Astrocyte (in vitro differentiated cells and primary cell): ENCODE data around the gene TTLL5. TPM values are rescaled to one million over a fixed set of nuclear protein-coding genes. Genes with fewer than 3 reads are reported as not detected.

Source experiments
- DNase-seq: peaks from one replicate; pipeline ENCODE4 v3.0.0-alpha.2; 2010; ENCODE audit warnings: low read depth
- FAIRE-seq: peaks from 2 replicates; lab custom pipeline; 2011; peaks lifted over from hg19 to GRCh38; lab: Jason Lieb, UNC
- H2AFZ ChIP-seq: 2 replicates; pipeline ENCODE4 v1.6.0; 2012; ENCODE audit warnings: low read depth, low read length, inconsistent platforms
- H3K27ac ChIP-seq: 2 replicates; pipeline ENCODE4 v1.5.1; 2011; ENCODE audit warnings: low read depth, low read length, inconsistent platforms
- H3K27me3 ChIP-seq: 2 replicates; pipeline ENCODE4 v1.6.0; 2011; ENCODE audit warnings: low read length, inconsistent platforms; ENCODE audit not compliant: insufficient read depth
- H3K36me3 ChIP-seq: 2 replicates; pipeline ENCODE4 v1.5.1; 2011; ENCODE audit warnings: low read length, inconsistent platforms; ENCODE audit not compliant: insufficient read depth
- H3K4me1 ChIP-seq: 2 replicates; pipeline ENCODE4 v1.5.1; 2011; ENCODE audit warnings: low read length, inconsistent platforms; ENCODE audit not compliant: insufficient read depth
- H3K4me2 ChIP-seq: 2 replicates; pipeline ENCODE4 v1.6.0; 2012; ENCODE audit warnings: low read length, inconsistent platforms
- H3K4me3 ChIP-seq: 2 replicates; pipeline ENCODE4 v1.5.1; 2011; ENCODE audit warnings: low read depth, mild to moderate bottlenecking, low read length, inconsistent platforms; ENCODE audit not compliant: insufficient read depth
- H3K79me2 ChIP-seq: 2 replicates; pipeline ENCODE4 v1.6.0; 2012; ENCODE audit warnings: mild to moderate bottlenecking, low read length, inconsistent platforms; ENCODE audit not compliant: insufficient read depth
- H3K9ac ChIP-seq: 2 replicates; pipeline ENCODE4 v1.6.0; 2012; ENCODE audit warnings: mild to moderate bottlenecking, low read length, inconsistent platforms
- H3K9me3 ChIP-seq: 2 replicates; pipeline ENCODE4 v1.5.1; 2012; ENCODE audit warnings: low read depth, mild to moderate bottlenecking, low read length, inconsistent platforms; ENCODE audit not compliant: insufficient read depth
- H4K20me1 ChIP-seq: 2 replicates; pipeline ENCODE4 v1.6.0; 2012; ENCODE audit warnings: low read length, inconsistent platforms; ENCODE audit not compliant: insufficient read depth
- H3K27ac Mint-ChIP-seq: one replicate; pipeline ENCODE4 v1.8.0; 2021; ENCODE audit warnings: mild to moderate bottlenecking, mixed read lengths; ENCODE audit not compliant: unreplicated experiment
- H3K27me3 Mint-ChIP-seq: one replicate; pipeline ENCODE4 v1.8.0; 2021; ENCODE audit warnings: low read depth, mixed read lengths; ENCODE audit not compliant: unreplicated experiment
- H3K36me3 Mint-ChIP-seq: one replicate; pipeline ENCODE4 v1.8.0; 2021; ENCODE audit warnings: low read depth, mixed read lengths; ENCODE audit not compliant: unreplicated experiment
- H3K4me1 Mint-ChIP-seq: one replicate; pipeline ENCODE4 v1.8.0; 2021; ENCODE audit warnings: low read depth, mixed read lengths; ENCODE audit not compliant: unreplicated experiment
- H3K4me3 Mint-ChIP-seq: one replicate; pipeline ENCODE4 v1.8.0; 2021; ENCODE audit warnings: mild to moderate bottlenecking, moderate library complexity, mixed read lengths; ENCODE audit not compliant: unreplicated experiment
- H3K9me3 Mint-ChIP-seq: one replicate; pipeline ENCODE4 v1.8.0; 2021; ENCODE audit warnings: mild to moderate bottlenecking, mixed read lengths; ENCODE audit not compliant: unreplicated experiment
- CTCF ChIP-seq: IDR thresholded peaks from 2 replicates; pipeline ENCODE4 v1.5.1; 2011; ENCODE audit warnings: low read depth, mild to moderate bottlenecking, inconsistent platforms, low read length, moderate library complexity; ENCODE audit not compliant: insufficient read depth
- EZH2 ChIP-seq: IDR thresholded peaks from 2 replicates; pipeline ENCODE4 v1.6.1; 2012; ENCODE audit warnings: mild to moderate bottlenecking, low read length, inconsistent platforms; ENCODE audit not compliant: insufficient read depth
- total RNA-seq: library from RNA; stranded (reverse); gene quantifications from 2 replicates; pipeline ENCODE4 v1.2.1, GENCODE V29; 2021

The TTLL5 gene
- total RNA-seq, 1 donor from 2014 or later = 24.0 TPM

- Mint-ChIP-seq H3K4me3 (no peak overlapping the region), H3K27ac (no peak overlapping the region), H3K4me1 (peaks cover 8% of the 10 kb centered on the region), H3K27me3 (no peaks in the 10 kb centered on the region), H3K9me3 (peaks cover 10% of the 10 kb centered on the region), H3K36me3 (peaks cover 28% of the 10 kb centered on the region)
- H3K4me3 ChIP-seq = no peak overlapping the region
- no peak overlapping the region for H2AFZ ChIP-seq
- H3K79me2 ChIP-seq = no peaks in the 10 kb centered on the region
- H3K27ac ChIP-seq = no peak overlapping the region
- FAIRE-seq = no peak
- no peaks in the 10 kb centered on the region for H3K9me3 ChIP-seq
- H3K9ac ChIP-seq = no peak overlapping the region
- no peaks in the 10 kb centered on the region for H3K27me3 ChIP-seq
- TF ChIP-seq EZH2 (no peak), CTCF (no peak)
- no peaks in the 10 kb centered on the region for H3K4me1 ChIP-seq
- H3K36me3 ChIP-seq = peaks cover 4% of the 10 kb centered on the region
- H3K4me2 ChIP-seq = no peak overlapping the region
- DNase-seq = no peak
- no peaks in the 10 kb centered on the region for H4K20me1 ChIP-seq
Observed at GRCh38 chr14:75727124-75727523, 66.1 kb downstream of the TTLL5 start.

- no peak overlapping the region for H3K4me3 Mint-ChIP-seq
- no peak for TF ChIP-seq CTCF
- no peak for TF ChIP-seq EZH2
- H3K27ac Mint-ChIP-seq = no peak overlapping the region
- Histone ChIP-seq H3K9me3 (no peaks in the 10 kb centered on the region), H2AFZ (no peak overlapping the region), H3K4me1 (no peaks in the 10 kb centered on the region), H3K4me2 (no peak overlapping the region), H4K20me1 (no peaks in the 10 kb centered on the region), H3K27ac (no peak overlapping the region), H3K79me2 (no peaks in the 10 kb centered on the region), H3K4me3 (no peak overlapping the region), H3K9ac (no peak overlapping the region), H3K27me3 (no peaks in the 10 kb centered on the region), H3K36me3 (no peaks in the 10 kb centered on the region)
- H3K36me3 Mint-ChIP-seq = peaks cover 7% of the 10 kb centered on the region
- H3K9me3 Mint-ChIP-seq = no peaks in the 10 kb centered on the region
- peaks cover 6% of the 10 kb centered on the region for H3K4me1 Mint-ChIP-seq
- FAIRE-seq (no peak), DNase-seq (no peak)
- no peaks in the 10 kb centered on the region for H3K27me3 Mint-ChIP-seq
Observed at GRCh38 chr14:75732888-75733287, 71.8 kb downstream of the TTLL5 start.

GRCh38 chr14:75734854-75735253, 73.8 kb downstream of the TTLL5 start:
- H3K4me1 ChIP-seq = no peaks in the 10 kb centered on the region
- H3K9ac ChIP-seq = no peak overlapping the region
- H3K4me3 ChIP-seq = no peak overlapping the region
- no peak for TF ChIP-seq CTCF
- TF ChIP-seq EZH2 = no peak
- no peaks in the 10 kb centered on the region for H3K9me3 Mint-ChIP-seq
- H3K27me3 ChIP-seq = no peaks in the 10 kb centered on the region
- DNase-seq (no peak), FAIRE-seq (no peak)
- no peak overlapping the region for H3K27ac Mint-ChIP-seq
- no peaks in the 10 kb centered on the region for H3K27me3 Mint-ChIP-seq
- H3K36me3 Mint-ChIP-seq = peaks cover 2% of the 10 kb centered on the region
- H3K4me1 Mint-ChIP-seq = peaks cover 6% of the 10 kb centered on the region
- H3K4me3 Mint-ChIP-seq = no peak overlapping the region
- H3K27ac ChIP-seq = no peak overlapping the region
- H3K79me2 ChIP-seq = no peaks in the 10 kb centered on the region
- no peaks in the 10 kb centered on the region for H4K20me1 ChIP-seq
- H3K36me3 ChIP-seq = no peaks in the 10 kb centered on the region
- H2AFZ ChIP-seq = no peak overlapping the region
- no peaks in the 10 kb centered on the region for H3K9me3 ChIP-seq
- H3K4me2 ChIP-seq = no peak overlapping the region
